Fibroblast of lung (primary cell): ENCODE results near the gene PPP1R1B. TPM values are rescaled to one million over a fixed set of nuclear protein-coding genes. Genes with fewer than 3 reads are reported as not detected.
A peak's percentile ranks its signal among the peaks of the same experiment; 100 is the strongest.

Experiments used
- DNase-seq, 2 donors: peaks; one replicate each; pipeline versions ENCODE4 v3.0.0 to v3.0.0-alpha.2; 2010; ENCODE audit warnings: low read depth in 2 of 2
- H2AFZ ChIP-seq: 2 replicates; pipeline ENCODE4 v1.5.1; 2012; ENCODE audit warnings: low read length, control low read depth, inconsistent platforms
- H3K27ac ChIP-seq: 2 replicates; pipeline ENCODE4 v1.5.1; 2011; ENCODE audit warnings: low read length, control low read depth; ENCODE audit not compliant: insufficient read depth
- H3K27me3 ChIP-seq: 2 replicates; pipeline ENCODE4 v1.5.1; 2011; ENCODE audit warnings: mild to moderate bottlenecking, low read length; ENCODE audit not compliant: control insufficient read depth, insufficient read depth
- H3K36me3 ChIP-seq: 2 replicates; pipeline ENCODE4 v1.5.1; 2011; ENCODE audit warnings: low read length; ENCODE audit not compliant: control insufficient read depth, insufficient read depth
- H3K4me1 ChIP-seq: 2 replicates; pipeline ENCODE4 v1.5.1; 2011; ENCODE audit warnings: low read length; ENCODE audit not compliant: control insufficient read depth, insufficient read depth; ENCODE audit errors: extremely low read depth
- H3K4me2 ChIP-seq: 2 replicates; pipeline ENCODE4 v1.5.1; 2011; ENCODE audit warnings: low read length, control low read depth; ENCODE audit not compliant: insufficient read depth; ENCODE audit errors: extremely low read depth
- H3K4me3 ChIP-seq, 4 experiments: fragments of 200-600 bp in 1 of 4; sonication (generic) in 1 of 4; replicated peaks in 1 of 4; 2 replicates each; pipeline ENCODE4 v1.5.1; 2011 to 2016; ENCODE audit warnings: low read length in 4 of 4, low read depth in 3 of 4, mild to moderate bottlenecking in 3 of 4, control low read depth in 2 of 4, inconsistent platforms in 1 of 4, mixed read lengths in 1 of 4; ENCODE audit not compliant: insufficient read depth in 1 of 4; ENCODE audit errors: control extremely low read depth in 1 of 4
- H3K79me2 ChIP-seq: 2 replicates; pipeline ENCODE4 v1.5.1; 2012; ENCODE audit warnings: mild to moderate bottlenecking, low read length, inconsistent platforms; ENCODE audit not compliant: control insufficient read depth, insufficient read depth
- H3K9ac ChIP-seq: 2 replicates; pipeline ENCODE4 v1.5.1; 2011; ENCODE audit warnings: mild to moderate bottlenecking, low read length, control low read depth; ENCODE audit not compliant: insufficient read depth
- H3K9me3 ChIP-seq: 2 replicates; pipeline ENCODE4 v1.5.1; 2012; ENCODE audit warnings: low read depth, low read length; ENCODE audit not compliant: control insufficient read depth, insufficient read depth
- H4K20me1 ChIP-seq: 2 replicates; pipeline ENCODE4 v1.5.1; 2011; ENCODE audit warnings: low read length; ENCODE audit not compliant: control insufficient read depth, insufficient read depth; ENCODE audit errors: extremely low read depth
- EZH2 ChIP-seq: IDR thresholded peaks from 2 replicates; pipeline ENCODE4 v1.5.1; 2012; ENCODE audit warnings: low read length, control low read depth, mild to moderate bottlenecking; ENCODE audit errors: missing control alignments
- polyA plus RNA-seq, 2 donors: library from polyadenylated mRNA; depleted of rRNA in 1 of 2; stranded (reverse) in 1 of 2; unstranded in 1 of 2; fragments of >200 nt; gene quantifications; 2 replicates each; pipeline ENCODE4 v1.2.1, GENCODE V29; 2011 to 2012; ENCODE audit warnings: missing spikeins in 1 of 2
- total RNA-seq: library from RNA; depleted of rRNA; stranded (reverse); fragments of >200 nt; gene quantifications from 2 replicates; pipeline ENCODE4 v1.2.1, GENCODE V29; 2014
- TF ChIP-seq, protein P1 (sequence below), 2 donors: IDR thresholded peaks in 1 of 2; conservative IDR thresholded peaks in 1 of 2; 1 replicate in 1 of 2; 2 replicates in 1 of 2; pipeline ENCODE4 v1.5.1; 2011 to 2012; ENCODE audit warnings: low read length in 2 of 2, control low read depth in 1 of 2, inconsistent platforms in 1 of 2, low read depth in 1 of 2, mild to moderate bottlenecking in 1 of 2

The PPP1R1B gene
- total and polyA plus RNA-seq, 2 donors (not counting 1 experiment from before 2014, with no cell fraction given), result under 0.01 to 0.05 TPM

DNA sequence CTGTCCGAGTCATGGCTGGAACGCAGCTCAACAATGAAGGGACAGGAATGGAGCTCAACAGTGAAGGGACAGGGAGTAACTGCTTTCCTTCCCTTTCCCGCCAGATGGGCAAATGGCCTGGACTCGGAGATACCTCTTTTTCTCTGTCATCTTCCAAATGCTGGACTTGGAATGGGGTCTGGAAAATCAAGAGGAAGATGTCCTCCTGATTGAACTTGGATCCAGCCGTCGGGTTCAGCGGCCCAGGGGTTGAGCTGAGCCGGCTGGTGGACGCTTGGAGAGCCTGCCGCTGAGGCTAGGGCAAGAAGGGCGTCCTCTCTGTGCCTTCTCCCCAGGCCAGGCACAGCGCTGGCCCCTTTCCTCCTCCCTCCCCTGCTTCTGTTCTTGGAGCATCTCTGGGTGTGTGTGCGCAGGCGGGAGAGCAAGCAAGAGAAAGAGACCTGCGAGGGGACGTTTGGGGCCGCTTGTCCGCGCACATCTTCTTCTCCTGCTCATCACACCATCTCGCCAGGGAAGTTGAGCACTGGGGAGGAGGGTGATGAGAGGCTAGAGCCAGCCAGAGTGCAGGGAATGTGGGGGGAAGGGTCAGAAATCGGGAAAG is 25.7 kb upstream of the PPP1R1B start:
- Histone ChIP-seq H3K27me3 (peaks cover 84% of the 10 kb centered on the region), H3K4me3 (no peak overlapping the region), H3K9ac (no peak overlapping the region), H4K20me1 (no peaks in the 10 kb centered on the region), H3K4me1 (no peaks in the 10 kb centered on the region), H3K79me2 (no peaks in the 10 kb centered on the region), H3K27ac (no peak overlapping the region), H3K36me3 (no peaks in the 10 kb centered on the region), H3K4me2 (no peak overlapping the region), H3K9me3 (no peaks in the 10 kb centered on the region), H2AFZ (no peak overlapping the region)
- no peak for DNase-seq
- TF ChIP-seq, protein P1, sequence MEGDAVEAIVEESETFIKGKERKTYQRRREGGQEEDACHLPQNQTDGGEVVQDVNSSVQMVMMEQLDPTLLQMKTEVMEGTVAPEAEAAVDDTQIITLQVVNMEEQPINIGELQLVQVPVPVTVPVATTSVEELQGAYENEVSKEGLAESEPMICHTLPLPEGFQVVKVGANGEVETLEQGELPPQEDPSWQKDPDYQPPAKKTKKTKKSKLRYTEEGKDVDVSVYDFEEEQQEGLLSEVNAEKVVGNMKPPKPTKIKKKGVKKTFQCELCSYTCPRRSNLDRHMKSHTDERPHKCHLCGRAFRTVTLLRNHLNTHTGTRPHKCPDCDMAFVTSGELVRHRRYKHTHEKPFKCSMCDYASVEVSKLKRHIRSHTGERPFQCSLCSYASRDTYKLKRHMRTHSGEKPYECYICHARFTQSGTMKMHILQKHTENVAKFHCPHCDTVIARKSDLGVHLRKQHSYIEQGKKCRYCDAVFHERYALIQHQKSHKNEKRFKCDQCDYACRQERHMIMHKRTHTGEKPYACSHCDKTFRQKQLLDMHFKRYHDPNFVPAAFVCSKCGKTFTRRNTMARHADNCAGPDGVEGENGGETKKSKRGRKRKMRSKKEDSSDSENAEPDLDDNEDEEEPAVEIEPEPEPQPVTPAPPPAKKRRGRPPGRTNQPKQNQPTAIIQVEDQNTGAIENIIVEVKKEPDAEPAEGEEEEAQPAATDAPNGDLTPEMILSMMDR (conservative IDR thresholded peaks at IDR 0.05 in 1 of 2, IDR thresholded peaks at IDR 0.05 in 1 of 2; ENCODE audit: low read depth in 1 of 2, low read length in 2 of 2), result no peak
- peak; percentile 67 for TF ChIP-seq EZH2

DNA sequence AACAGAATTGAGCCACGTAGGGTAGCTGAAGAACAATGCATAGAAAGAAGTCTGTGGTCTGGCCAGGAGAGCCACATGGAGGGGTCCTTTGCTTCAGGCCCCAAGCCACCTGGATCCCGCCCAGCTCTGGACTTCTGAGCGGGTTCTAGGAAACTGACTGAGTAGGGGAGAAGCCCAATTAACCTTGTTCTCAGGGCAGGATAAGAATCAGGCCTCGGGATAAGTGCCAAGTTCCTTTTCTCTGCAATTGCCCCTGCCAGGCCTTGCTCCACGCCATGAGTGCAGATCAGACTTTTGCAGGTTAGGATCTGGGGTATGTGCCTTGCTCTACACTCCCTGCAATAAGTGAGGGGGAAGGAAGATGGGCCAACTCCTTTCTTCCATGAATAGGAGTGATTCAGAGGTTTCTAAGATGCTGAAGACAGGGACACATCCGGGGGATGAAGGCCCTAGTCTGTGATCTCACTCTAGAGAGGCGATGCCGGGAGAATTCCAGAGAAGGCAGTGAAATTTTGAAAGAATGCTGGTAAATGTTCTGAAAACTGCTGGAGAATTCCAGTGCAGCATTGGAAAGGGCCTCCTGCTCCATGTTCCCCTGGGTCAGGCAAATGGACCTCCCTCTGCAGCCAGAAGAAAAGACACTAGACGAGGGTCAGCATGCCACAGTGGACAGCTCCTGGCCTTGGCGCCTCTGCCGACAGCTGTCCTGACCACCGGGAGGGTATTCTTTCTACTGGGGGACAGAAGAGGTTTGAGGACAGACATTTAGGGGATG is 24.8 kb upstream of the PPP1R1B start:
- Histone ChIP-seq H3K4me3 (no peak overlapping the region), H3K9me3 (no peaks in the 10 kb centered on the region), H3K27me3 (peaks cover 86% of the 10 kb centered on the region), H3K4me1 (no peaks in the 10 kb centered on the region), H3K27ac (no peak overlapping the region), H3K9ac (no peak overlapping the region), H3K4me2 (no peak overlapping the region), H3K79me2 (no peaks in the 10 kb centered on the region), H4K20me1 (no peaks in the 10 kb centered on the region), H2AFZ (no peak overlapping the region), H3K36me3 (no peaks in the 10 kb centered on the region)
- TF ChIP-seq, protein P1 (conservative IDR thresholded peaks at IDR 0.05 in 1 of 2, IDR thresholded peaks at IDR 0.05 in 1 of 2; ENCODE audit: low read depth in 1 of 2, low read length in 2 of 2), result no peak
- TF ChIP-seq EZH2, result peak; percentile 65
- DNase-seq, result no peak

DNA sequence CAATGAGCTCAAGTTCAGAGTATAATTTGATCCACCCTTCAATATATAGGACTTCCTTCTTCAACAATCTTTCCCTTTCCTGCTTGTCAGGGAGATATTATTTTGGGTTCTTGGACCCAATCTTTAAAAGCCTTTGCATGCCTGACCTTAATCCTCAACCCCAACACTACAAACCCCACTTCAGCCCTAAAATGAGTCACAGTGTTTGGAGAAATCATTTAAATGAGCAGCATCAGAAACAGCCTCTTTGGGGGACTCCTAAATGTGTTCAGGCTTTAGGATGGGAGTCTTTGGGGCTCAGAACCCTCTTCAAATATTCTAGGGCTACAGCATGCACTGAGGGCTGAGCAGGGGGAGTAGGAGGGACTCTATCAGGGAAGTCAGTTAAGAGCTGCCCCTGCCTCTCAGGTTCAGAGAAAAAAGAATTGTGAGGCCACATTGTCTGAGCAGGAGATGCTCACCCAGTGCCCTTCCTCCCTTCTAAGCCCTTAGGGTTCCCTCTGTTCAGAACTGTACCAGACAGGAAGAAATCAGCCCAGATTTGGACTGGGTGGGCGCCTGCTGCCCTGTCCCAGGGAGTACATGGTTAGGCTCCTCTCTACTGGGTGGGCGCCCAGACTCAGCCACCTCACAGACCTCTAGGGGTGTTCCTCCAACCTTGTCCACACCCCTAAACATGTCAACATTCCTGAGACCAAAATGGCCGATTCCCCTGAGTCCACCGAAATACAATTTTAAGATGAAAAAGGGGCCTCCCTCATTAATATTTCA is 24.0 kb upstream of the PPP1R1B start:
- Histone ChIP-seq H3K36me3 (no peaks in the 10 kb centered on the region), H3K27ac (no peak overlapping the region), H2AFZ (no peak overlapping the region), H3K27me3 (peaks cover 87% of the 10 kb centered on the region), H3K4me1 (no peaks in the 10 kb centered on the region), H4K20me1 (no peaks in the 10 kb centered on the region), H3K4me2 (no peak overlapping the region), H3K9me3 (no peaks in the 10 kb centered on the region), H3K9ac (no peak overlapping the region), H3K79me2 (no peaks in the 10 kb centered on the region), H3K4me3 (no peak overlapping the region)
- TF ChIP-seq EZH2, result no peak
- TF ChIP-seq, protein P1 (conservative IDR thresholded peaks at IDR 0.05 in 1 of 2, IDR thresholded peaks at IDR 0.05 in 1 of 2; ENCODE audit: low read depth in 1 of 2, low read length in 2 of 2), result no peak
- no peak for DNase-seq
